ENCODE measurements around the gene CHN1. TPM values are rescaled to one million over a fixed set of nuclear protein-coding genes. Genes with fewer than 3 reads are reported as not detected.

Gene CHN1
- 10 to 100 TPM in 2 of 4 donors, 1 to 10 TPM in 2; 3.4 to 60.2 (median 7.1) TPM for total RNA-seq

DNA sequence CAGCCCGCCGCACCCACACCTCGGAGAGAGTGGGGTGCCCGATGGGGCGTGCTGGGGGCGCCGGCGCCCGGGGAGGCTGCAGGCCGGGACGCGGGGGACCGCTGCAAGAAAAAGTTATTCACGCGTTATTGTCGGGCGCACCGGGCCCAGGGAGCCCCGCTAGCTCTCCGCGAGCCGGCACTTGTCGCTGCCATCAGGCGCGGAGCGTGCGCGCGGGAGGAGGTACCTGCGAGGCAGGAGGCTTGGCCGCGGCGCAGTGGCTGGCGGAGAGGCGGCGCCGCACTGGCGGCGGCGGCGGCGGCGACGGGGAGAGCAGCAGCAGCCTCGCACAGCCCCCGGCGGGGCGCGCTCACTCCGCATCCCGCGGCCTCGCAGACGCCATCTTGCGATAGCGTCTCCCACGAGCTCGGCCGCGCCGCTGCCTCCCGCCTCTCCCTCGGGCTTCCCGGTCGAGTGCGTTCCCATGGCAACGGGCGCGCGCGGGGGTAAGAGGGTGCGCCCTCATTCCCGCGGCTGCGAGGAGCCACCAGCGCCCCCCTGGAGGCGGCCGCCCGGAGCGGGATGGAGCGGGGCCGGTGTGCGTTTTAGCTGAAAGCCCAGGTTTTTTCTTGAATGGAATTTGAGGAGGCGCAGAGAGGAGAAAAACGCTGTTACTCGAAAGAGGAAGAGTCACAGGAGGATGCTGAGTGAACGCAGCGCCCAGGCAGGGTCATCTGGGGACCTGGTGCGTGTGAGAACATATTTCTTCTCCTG is at the start of gene CHN1:
CHN1 (minus strand) TSS at position 402 of the 753 bp plus-strand sequence. CDS start 469 bp downstream, outside the sequence.
- DNase-seq, result peak; percentile 46 to 75 (median 67)
- Histone ChIP-seq H3K27ac (peak within 1 kb of the TSS; percentile 44 to 84 (median 72)), H3K9me3 (no peaks in the 10 kb centered on the region), H3K4me3 (peak within 1 kb of the TSS; percentile 60 to 81 (median 64)), H3K27me3 (no peaks in the 10 kb centered on the region), H3K36me3 (no peaks in the 10 kb centered on the region), H3K4me1 (peaks cover 0 to 10% (median 2%) of the 10 kb centered on the region in 4 donors)
- no peak for TF ChIP-seq POLR2A (IDR thresholded peaks at IDR 0.05)
- TF ChIP-seq, protein P1, sequence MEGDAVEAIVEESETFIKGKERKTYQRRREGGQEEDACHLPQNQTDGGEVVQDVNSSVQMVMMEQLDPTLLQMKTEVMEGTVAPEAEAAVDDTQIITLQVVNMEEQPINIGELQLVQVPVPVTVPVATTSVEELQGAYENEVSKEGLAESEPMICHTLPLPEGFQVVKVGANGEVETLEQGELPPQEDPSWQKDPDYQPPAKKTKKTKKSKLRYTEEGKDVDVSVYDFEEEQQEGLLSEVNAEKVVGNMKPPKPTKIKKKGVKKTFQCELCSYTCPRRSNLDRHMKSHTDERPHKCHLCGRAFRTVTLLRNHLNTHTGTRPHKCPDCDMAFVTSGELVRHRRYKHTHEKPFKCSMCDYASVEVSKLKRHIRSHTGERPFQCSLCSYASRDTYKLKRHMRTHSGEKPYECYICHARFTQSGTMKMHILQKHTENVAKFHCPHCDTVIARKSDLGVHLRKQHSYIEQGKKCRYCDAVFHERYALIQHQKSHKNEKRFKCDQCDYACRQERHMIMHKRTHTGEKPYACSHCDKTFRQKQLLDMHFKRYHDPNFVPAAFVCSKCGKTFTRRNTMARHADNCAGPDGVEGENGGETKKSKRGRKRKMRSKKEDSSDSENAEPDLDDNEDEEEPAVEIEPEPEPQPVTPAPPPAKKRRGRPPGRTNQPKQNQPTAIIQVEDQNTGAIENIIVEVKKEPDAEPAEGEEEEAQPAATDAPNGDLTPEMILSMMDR (IDR thresholded peaks at IDR 0.05), result no peak

- Histone ChIP-seq H3K9me3 (no peaks in the 10 kb centered on the region), H3K4me3 (no peak overlapping the region), H3K36me3 (no peaks in the 10 kb centered on the region), H3K27me3 (no peaks in the 10 kb centered on the region), H3K27ac (no peak overlapping the region), H3K4me1 (no peaks in the 10 kb centered on the region)
- TF ChIP-seq, protein P1 (IDR thresholded peaks at IDR 0.05), result no peak
- no peak for TF ChIP-seq POLR2A (IDR thresholded peaks at IDR 0.05)
- no peak for DNase-seq
These were observed 49.2 kb upstream of the CHN1 start for GRCh38 chr2:175054340-175054739.

- Histone ChIP-seq H3K4me3 (no peak overlapping the region), H3K9me3 (no peaks in the 10 kb centered on the region), H3K36me3 (no peaks in the 10 kb centered on the region), H3K4me1 (no peaks in the 10 kb centered on the region), H3K27ac (no peak overlapping the region), H3K27me3 (no peaks in the 10 kb centered on the region)
- DNase-seq, result no peak
- no peak for TF ChIP-seq POLR2A (IDR thresholded peaks at IDR 0.05)
- TF ChIP-seq, protein P1 (IDR thresholded peaks at IDR 0.05), result no peak
These were observed 44.5 kb upstream of the CHN1 start for GRCh38 chr2:175049661-175050060.

DNA sequence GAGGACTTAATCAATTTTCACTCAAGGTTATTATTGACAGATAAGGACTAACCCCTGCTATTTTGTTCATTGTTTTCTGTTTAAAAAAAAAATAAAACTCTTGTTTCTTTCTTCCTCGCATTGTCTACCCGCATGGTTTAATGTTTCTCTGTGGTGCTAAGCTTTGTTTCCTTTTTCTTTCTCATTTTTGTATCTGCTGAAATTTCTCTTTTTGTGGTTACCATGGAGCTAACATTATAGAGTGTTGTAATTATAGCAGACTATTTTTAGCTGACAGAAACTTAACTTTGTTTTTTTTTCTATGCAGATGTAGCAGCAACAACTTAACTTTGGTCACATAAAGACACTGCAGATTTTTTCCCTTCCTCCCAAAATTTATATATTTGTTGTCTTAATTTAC is 43.1 kb upstream of the CHN1 start:
- no peak for TF ChIP-seq POLR2A (IDR thresholded peaks at IDR 0.05)
- TF ChIP-seq, protein P1 (IDR thresholded peaks at IDR 0.05), result no peak
- no peak overlapping the region for H3K27ac ChIP-seq
- no peaks in the 10 kb centered on the region for H3K9me3 ChIP-seq
- no peak for DNase-seq
- no peak overlapping the region for H3K4me3 ChIP-seq
- no peaks in the 10 kb centered on the region for H3K36me3 ChIP-seq
- no peaks in the 10 kb centered on the region for H3K4me1 ChIP-seq
- no peaks in the 10 kb centered on the region for H3K27me3 ChIP-seq

- Histone ChIP-seq H3K36me3 (no peaks in the 10 kb centered on the region), H3K27ac (no peak overlapping the region), H3K4me1 (no peaks in the 10 kb centered on the region), H3K4me3 (no peak overlapping the region), H3K9me3 (no peaks in the 10 kb centered on the region), H3K27me3 (no peaks in the 10 kb centered on the region)
- no peak for DNase-seq
- TF ChIP-seq POLR2A (IDR thresholded peaks at IDR 0.05), result no peak
- TF ChIP-seq, protein P1 (IDR thresholded peaks at IDR 0.05), result no peak
These were observed 34.3 kb upstream of the CHN1 start for GRCh38 chr2:175039490-175039889.
